ENCODE measurements around the gene DEFB129.
A peak's percentile ranks its signal among the peaks of the same experiment; 100 is the strongest.

DEFB129 gene

GRCh38 chr20:257419-257818, 30.4 kb downstream of the DEFB129 start, which contains the start of gene DEFB132:
DEFB132 (plus strand) TSS chr20:257724; CDS start chr20:257779, 55 bp downstream.
- no peak for DNase-seq

GRCh38 chr20:258269-258858, 31.3 kb downstream of the DEFB129 start:
- DNase-seq, result no peak

- no peak for DNase-seq
These were observed 31.9 kb downstream of the DEFB129 start for GRCh38 chr20:258963-259362.

- no peak for DNase-seq
These were observed 32.9 kb downstream of the DEFB129 start for GRCh38 chr20:259981-260380.

GRCh38 chr20:263701-264100, 36.6 kb downstream of the DEFB129 start:
- DNase-seq, result no peak

GRCh38 chr20:266596-267562, 39.8 kb downstream of the DEFB129 start:
- peak; percentile 86 for DNase-seq

- DNase-seq, result no peak
These were observed 43.5 kb downstream of the DEFB129 start for GRCh38 chr20:270517-270916.

- DNase-seq, result no peak
These were observed 44.0 kb downstream of the DEFB129 start for GRCh38 chr20:271069-271468.

- no peak for DNase-seq
These were observed 44.5 kb downstream of the DEFB129 start for GRCh38 chr20:271528-271927.

- DNase-seq, result no peak
These were observed 45.7 kb downstream of the DEFB129 start for GRCh38 chr20:272718-273117.

GRCh38 chr20:273884-274283, 46.8 kb downstream of the DEFB129 start:
- DNase-seq, result no peak

- DNase-seq, result no peak
These were observed 48.7 kb downstream of the DEFB129 start for GRCh38 chr20:275791-276190.

GRCh38 chr20:276620-277495, 49.8 kb downstream of the DEFB129 start:
- no peak for DNase-seq

- no peak for DNase-seq
These were observed 50.4 kb downstream of the DEFB129 start for GRCh38 chr20:277496-277781.

GRCh38 chr20:278181-278580, 51.1 kb downstream of the DEFB129 start:
- no peak for DNase-seq

GRCh38 chr20:278607-279571, 51.8 kb downstream of the DEFB129 start:
- no peak for DNase-seq

All from NCI-H2171 (cell line).